Measurements from ENCODE around the gene IGF2R.
"Not testable (repeated sequence)": the region's sequence is repeated elsewhere in the genome, so short reads cannot be mapped to it uniquely, and the experiment has no call there.

IGF2R gene

DNA sequence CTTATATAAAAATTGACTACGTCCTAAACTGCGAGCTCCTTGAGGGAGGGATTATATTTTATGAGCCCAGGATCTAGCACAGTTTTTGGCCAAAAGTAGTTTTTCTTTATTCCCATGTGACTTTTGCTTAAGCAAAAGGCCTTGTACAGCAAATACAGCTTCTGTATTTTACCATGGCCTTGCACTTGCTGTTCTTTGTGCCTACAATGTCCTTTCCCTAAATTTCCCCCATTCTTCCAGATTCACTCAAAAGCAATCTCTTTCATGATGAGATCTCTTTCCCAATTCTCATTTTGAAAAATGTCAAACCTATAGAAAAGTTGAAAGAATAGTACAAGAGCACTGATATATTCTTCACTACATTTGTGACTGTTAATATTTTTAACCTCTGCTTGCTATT, 4.8 kb upstream of the IGF2R start:
- no peak for DNase-seq (ENCODE audit: extremely low read depth, low read depth)
- TF ChIP-seq CTCF (IDR thresholded peaks at IDR 0.05; ENCODE audit: low read depth, low read length) = no peak

GRCh38 chr6:159966339-159966738, 2.5 kb upstream of the IGF2R start:
- no peak for TF ChIP-seq CTCF (IDR thresholded peaks at IDR 0.05; ENCODE audit: low read depth, low read length)
- no peak for DNase-seq (ENCODE audit: extremely low read depth, low read depth)

DNA sequence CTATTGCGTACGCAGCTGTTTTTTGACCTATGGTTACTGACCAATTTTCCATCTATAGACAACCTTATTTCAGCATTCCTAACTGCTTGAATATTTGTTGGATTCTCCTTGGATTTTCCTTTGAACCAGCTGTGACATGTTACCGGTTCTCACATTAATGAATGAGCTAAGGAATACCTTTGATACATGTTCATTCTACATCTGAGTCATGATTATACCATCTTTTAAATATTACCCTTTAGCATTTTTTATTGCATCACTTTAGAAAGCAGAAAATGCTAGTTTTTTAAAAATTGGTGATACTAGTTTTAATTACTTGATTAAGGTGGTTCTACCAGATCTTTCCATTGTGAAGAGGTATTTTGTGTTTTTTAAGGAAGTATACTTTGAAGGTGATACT, 1.9 kb upstream of the IGF2R start:
- DNase-seq (ENCODE audit: extremely low read depth, low read depth) = no peak
- TF ChIP-seq CTCF (IDR thresholded peaks at IDR 0.05; ENCODE audit: low read depth, low read length) = no peak

GRCh38 chr6:159967621-159968020, 1.3 kb upstream of the IGF2R start:
- not testable (repeated sequence) for DNase-seq (ENCODE audit: extremely low read depth, low read depth)

DNA sequence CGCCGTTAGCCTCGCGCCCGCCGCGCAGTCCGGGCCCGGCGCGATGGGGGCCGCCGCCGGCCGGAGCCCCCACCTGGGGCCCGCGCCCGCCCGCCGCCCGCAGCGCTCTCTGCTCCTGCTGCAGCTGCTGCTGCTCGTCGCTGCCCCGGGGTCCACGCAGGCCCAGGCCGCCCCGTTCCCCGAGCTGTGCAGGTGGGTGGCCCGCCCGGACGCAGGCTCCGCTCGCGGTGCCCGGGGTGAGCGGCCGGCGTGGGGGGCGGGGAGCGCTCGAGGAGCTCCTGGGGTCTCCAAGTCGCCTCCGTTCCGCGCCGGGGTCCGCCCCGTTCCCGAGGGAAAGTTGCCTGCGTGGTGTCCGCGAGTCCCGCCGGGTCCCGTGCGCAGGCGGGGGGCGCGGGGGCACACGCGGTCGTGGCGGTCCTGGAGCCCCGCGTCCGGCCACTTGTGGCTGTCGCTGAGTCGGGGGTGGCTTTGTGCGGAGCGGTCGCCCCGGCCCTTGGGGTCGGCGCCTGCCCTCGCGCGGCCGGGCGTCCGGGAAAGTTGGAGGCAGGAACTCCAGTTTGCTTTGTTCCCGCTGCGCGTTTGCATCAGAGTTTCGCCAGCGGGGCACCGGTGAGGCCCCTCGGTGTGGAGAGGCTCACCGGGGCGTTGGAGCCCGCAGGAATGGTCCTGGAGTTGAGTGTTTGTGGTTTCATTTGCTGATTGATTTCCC, 476 bp downstream of the IGF2R start:
- TF ChIP-seq CTCF (IDR thresholded peaks at IDR 0.05; ENCODE audit: low read depth, low read length) = no peak
- DNase-seq (ENCODE audit: extremely low read depth, low read depth) = no peak

DNA sequence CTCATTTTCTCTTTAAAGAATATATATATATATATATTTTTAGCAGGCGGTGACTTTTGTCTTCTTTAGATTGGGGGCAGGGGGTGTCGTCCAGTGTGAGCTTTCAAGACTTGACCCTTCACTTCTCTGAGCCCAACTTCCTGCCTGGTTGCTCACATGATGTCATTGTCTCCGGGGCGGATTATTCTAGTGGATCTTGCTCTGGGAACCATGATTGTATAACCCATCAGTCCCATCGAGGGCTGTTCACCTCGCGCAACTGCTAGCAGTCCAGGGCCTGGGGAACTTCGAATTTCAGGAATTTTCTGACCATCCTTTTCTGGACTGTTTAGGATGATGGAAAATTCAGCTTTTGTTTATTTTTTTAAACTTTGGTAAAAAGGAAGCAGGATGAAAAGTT, 1.0 kb downstream of the IGF2R start:
- no peak for TF ChIP-seq CTCF (IDR thresholded peaks at IDR 0.05; ENCODE audit: low read depth, low read length)
- no peak for DNase-seq (ENCODE audit: extremely low read depth, low read depth)

DNA sequence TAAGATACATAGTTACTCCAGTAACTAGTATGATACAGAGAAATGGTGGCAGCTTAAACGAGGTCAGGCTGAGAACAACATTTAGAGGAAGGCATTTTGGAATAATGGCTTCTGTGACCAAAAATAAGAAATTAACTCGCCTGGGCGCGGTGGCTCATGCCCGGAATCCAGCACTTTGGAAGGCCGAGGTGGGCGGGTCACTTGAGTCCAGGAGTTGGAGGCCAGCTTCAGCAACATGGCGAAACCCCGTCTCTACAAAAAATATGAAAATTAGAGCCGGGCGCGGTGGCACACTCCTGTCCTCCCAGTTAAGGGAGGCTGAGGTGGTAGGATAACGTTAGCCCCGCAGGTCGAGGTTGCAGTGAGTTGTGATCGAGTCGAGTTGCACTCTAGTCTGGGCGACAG, 1.8 kb downstream of the IGF2R start:
- DNase-seq (ENCODE audit: extremely low read depth, low read depth) = no peak

More for the DNA sequence above, 1.8 kb downstream of the IGF2R start:
- no peak for TF ChIP-seq CTCF (IDR thresholded peaks at IDR 0.05; ENCODE audit: low read depth, low read length)

Data from AG09319 (cell line).